ENCODE results near the gene IPO4.

The IPO4 gene

DNA sequence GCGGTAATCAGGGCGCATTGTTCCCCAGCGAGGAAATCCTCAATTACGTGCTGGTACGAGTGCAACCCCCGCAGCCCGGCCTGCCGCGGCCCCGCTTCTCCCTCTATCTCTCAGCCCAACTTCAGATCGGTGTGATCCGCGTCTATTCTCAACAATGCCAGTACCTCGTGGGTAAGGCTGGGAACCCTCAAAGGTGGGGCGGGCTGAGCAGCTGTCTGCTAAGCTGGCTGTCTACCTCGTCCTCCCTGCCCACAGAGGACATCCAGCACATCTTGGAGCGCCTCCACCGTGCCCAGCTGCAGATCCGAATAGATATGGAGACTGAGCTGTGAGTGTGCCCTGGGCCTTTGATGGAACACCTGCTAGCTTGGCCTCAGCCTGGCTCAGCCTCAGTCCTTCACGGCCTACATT is 15.7 kb downstream of the IPO4 start:
- no peak for DNase-seq (ENCODE audit: extremely low read depth, insufficient read length)
- Histone ChIP-seq H3K27me3 (replicated peaks; ENCODE audit: control insufficient read depth, insufficient read depth, low read length) (no peaks in the 10 kb centered on the region), H3K4me3 (replicated peaks; ENCODE audit: low read depth, low read length) (peak overlapping the region; percentile 68), H3K36me3 (ENCODE audit: control insufficient read depth, insufficient read depth, low read length) (peaks cover 23% of the 10 kb centered on the region)
- TF ChIP-seq, protein P1, sequence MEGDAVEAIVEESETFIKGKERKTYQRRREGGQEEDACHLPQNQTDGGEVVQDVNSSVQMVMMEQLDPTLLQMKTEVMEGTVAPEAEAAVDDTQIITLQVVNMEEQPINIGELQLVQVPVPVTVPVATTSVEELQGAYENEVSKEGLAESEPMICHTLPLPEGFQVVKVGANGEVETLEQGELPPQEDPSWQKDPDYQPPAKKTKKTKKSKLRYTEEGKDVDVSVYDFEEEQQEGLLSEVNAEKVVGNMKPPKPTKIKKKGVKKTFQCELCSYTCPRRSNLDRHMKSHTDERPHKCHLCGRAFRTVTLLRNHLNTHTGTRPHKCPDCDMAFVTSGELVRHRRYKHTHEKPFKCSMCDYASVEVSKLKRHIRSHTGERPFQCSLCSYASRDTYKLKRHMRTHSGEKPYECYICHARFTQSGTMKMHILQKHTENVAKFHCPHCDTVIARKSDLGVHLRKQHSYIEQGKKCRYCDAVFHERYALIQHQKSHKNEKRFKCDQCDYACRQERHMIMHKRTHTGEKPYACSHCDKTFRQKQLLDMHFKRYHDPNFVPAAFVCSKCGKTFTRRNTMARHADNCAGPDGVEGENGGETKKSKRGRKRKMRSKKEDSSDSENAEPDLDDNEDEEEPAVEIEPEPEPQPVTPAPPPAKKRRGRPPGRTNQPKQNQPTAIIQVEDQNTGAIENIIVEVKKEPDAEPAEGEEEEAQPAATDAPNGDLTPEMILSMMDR (IDR thresholded peaks at IDR 0.05; ENCODE audit: insufficient read depth, low read length, poor library complexity, severe bottlenecking): no peak

DNA sequence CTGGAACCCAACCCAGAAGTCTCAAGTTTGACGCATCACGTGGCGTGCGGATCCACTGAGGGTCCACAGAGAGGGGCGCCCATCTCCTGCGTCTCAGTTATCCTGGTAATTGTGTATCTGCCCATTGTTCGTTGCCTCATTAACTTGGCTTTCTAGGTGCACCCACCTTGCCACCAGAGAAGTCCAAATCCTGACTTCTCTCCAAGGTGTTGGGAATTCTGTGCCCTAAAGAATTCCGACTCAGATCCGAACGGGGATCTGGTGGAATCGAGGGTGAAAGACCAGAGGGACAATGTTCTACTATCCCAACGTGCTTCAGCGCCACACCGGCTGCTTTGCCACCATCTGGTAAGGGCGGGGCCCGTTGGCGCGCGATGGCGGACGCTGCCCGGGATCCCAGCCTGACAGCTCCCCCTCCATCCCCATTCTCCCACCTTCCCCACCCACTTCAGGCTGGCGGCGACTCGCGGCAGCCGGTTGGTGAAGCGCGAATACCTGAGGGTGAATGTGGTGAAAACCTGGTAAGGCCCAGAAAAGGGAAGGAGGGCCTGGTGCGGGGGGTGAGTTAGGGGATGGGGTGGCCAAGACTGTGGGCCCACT is 16.3 kb downstream of the IPO4 start:
- no peak for DNase-seq (ENCODE audit: extremely low read depth, insufficient read length)
- peak overlapping the region; percentile 68 for H3K4me3 ChIP-seq (replicated peaks; ENCODE audit: low read depth, low read length)
- H3K36me3 ChIP-seq (ENCODE audit: control insufficient read depth, insufficient read depth, low read length): peaks cover 24% of the 10 kb centered on the region

DNA sequence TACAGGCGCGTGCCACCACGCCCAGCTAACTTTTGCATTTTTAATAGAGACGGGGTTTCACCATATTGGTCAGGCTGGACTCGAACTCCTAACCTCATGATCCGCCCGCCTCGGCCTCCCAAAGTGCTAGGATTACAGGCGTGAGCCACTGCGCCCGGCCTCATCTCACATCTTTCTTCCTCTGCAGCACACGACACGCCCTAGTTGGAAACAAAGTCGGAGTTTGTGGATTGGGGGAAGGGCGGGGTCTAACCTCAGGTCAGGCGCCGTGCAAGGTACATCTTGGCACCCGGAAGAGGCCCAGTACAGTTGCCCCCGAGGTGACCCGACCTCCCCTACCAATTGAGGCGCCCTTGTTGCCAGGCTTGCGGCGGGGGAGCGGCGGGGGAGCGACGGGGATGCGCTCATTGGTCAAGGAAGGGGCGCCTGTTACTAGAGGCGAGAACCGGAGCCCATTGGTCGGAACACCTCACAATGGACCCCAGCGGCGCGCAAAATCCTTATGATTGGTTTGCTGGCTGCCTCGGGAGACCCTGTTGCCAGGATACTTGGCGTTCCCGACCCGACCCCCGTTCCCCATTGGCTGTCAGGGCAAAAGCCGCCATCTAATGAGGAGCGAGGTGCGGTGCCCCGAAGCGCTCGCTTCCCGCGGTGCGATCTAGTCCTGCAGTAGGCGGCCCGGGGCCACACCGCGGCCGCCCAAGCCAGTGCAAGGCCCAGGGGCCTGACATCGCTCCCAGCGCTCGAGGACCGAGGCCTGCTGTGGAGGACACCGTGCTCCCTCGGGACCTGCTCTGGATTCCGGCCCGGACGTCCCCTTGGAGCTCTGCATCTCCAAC is 17.0 kb downstream of the IPO4 start, which contains the start of gene REC8:
REC8 (plus strand) TSS at position 659 of the 839 bp plus-strand sequence. CDS start 473 bp downstream, outside the sequence.
- TF ChIP-seq, protein P1 (IDR thresholded peaks at IDR 0.05; ENCODE audit: insufficient read depth, low read length, poor library complexity, severe bottlenecking): no peak
- peaks cover 22% of the 10 kb centered on the region for H3K36me3 ChIP-seq (ENCODE audit: control insufficient read depth, insufficient read depth, low read length)
- H3K4me3 ChIP-seq (replicated peaks; ENCODE audit: low read depth, low read length): peak within 1 kb of the TSS; percentile 68
- H3K27me3 ChIP-seq (replicated peaks; ENCODE audit: control insufficient read depth, insufficient read depth, low read length): no peaks in the 10 kb centered on the region
- DNase-seq (ENCODE audit: extremely low read depth, insufficient read length): peak; percentile 95

More for the DNA sequence above, 16.3 kb downstream of the IPO4 start:
- H3K27me3 ChIP-seq (replicated peaks; ENCODE audit: control insufficient read depth, insufficient read depth, low read length): no peaks in the 10 kb centered on the region
- TF ChIP-seq, protein P1 (IDR thresholded peaks at IDR 0.05; ENCODE audit: insufficient read depth, low read length, poor library complexity, severe bottlenecking): no peak

DNA sequence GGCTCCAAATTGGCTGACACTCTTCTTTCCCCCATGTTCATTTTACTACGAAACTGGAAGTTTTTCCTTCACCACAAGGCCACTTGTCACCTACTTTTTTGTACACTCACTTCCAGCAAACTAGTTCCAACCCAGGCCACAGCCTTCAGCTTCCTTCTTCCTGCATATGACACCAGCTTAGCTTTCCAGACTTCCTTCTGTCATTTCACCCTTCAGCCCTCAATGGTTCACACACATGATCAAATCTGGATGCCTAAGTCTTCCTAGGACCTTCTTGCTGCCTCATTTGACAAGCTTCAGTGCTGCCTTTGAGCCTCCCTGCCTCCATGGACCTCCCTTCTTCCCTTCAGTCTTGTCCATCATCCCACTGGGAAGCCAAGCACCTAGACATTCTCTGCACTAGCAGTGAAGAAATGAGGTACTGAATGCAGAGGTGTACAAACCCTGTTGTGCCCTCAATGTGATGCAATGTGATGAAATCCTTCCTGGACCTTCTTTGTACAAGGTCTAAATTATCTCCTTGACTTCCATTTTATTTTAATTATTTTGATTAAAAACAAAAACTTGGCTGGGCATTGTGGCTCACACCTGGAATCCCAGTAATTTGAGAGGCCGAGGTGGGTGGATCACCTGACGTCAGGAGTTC is 21.0 kb downstream of the IPO4 start:
- TF ChIP-seq, protein P1 (IDR thresholded peaks at IDR 0.05; ENCODE audit: insufficient read depth, low read length, poor library complexity, severe bottlenecking): no peak

DNA sequence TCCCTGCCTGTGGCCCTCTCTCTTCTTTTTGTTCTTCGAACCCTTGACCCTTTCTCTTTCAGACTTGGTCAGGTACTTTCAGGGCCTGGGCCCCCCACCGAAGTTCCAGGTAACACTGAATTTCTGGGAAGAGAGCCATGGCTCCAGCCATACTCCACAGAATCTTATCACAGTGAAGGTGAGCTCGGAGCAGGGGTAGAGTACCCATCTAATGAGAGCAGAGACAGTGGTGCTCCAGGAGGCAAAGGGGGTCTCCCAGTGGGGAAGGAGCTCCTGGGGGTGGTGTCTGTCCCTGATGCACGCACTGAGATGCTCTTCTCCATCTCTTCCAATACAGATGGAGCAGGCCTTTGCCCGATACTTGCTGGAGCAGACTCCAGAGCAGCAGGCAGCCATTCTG is 22.8 kb downstream of the IPO4 start:
- no peak overlapping the region for H3K4me3 ChIP-seq (replicated peaks; ENCODE audit: low read depth, low read length)
- DNase-seq (ENCODE audit: extremely low read depth, insufficient read length): no peak
- no peaks in the 10 kb centered on the region for H3K27me3 ChIP-seq (replicated peaks; ENCODE audit: control insufficient read depth, insufficient read depth, low read length)
- TF ChIP-seq, protein P1 (IDR thresholded peaks at IDR 0.05; ENCODE audit: insufficient read depth, low read length, poor library complexity, severe bottlenecking): no peak
- peaks cover 47% of the 10 kb centered on the region for H3K36me3 ChIP-seq (ENCODE audit: control insufficient read depth, insufficient read depth, low read length)

More for the DNA sequence above, 21.0 kb downstream of the IPO4 start:
- DNase-seq (ENCODE audit: extremely low read depth, insufficient read length): no peak
- Histone ChIP-seq H3K4me3 (replicated peaks; ENCODE audit: low read depth, low read length) (no peak overlapping the region), H3K36me3 (ENCODE audit: control insufficient read depth, insufficient read depth, low read length) (peaks cover 47% of the 10 kb centered on the region), H3K27me3 (replicated peaks; ENCODE audit: control insufficient read depth, insufficient read depth, low read length) (no peaks in the 10 kb centered on the region)
